ENCODE results near the gene DTX2.
"Not testable (repeated sequence)": the region's sequence is repeated elsewhere in the genome, so short reads cannot be mapped to it uniquely, and the experiment has no call there.

Gene DTX2

GRCh38 chr7:76461464-76462101, at the start of gene DTX2:
DTX2 (plus strand) TSS chr7:76461709; CDS start chr7:76480510, 18,801 bp downstream.
- POLR2A ChIA-PET (ENCODE audit: low non-redundant PET); CTCF ChIA-PET; H3K27ac ChIP-seq: not testable (repeated sequence)

GRCh38 chr7:76412249-76412648, 49.3 kb upstream of the DTX2 start:
- POLR2A ChIA-PET (ENCODE audit: low non-redundant PET): no interaction called here

More at GRCh38 chr7:76461464-76462101, at the start of gene DTX2:
- not testable (repeated sequence) for DNase-seq (ENCODE audit: low spot score)

GRCh38 chr7:76417654-76418310, 43.7 kb upstream of the DTX2 start:
- DNase-seq (ENCODE audit: low spot score); CTCF ChIA-PET: not testable (repeated sequence)
- POLR2A ChIA-PET (ENCODE audit: low non-redundant PET): interaction anchor here (0.6 kb wide), 1 partner anchor 98 kb away, joined by 3 read pairs; no protein-coding TSS in a partner anchor
- peak overlapping the region; percentile 52 for H3K27ac ChIP-seq

More at GRCh38 chr7:76412249-76412648, 49.3 kb upstream of the DTX2 start:
- TF ChIP-seq CTCF (conservative IDR thresholded peaks at IDR 0.05; ENCODE audit: low read depth): no peak
- DNase-seq (ENCODE audit: low spot score): no peak
- no peak overlapping the region for H3K27ac ChIP-seq
- CTCF ChIA-PET: no interaction called here

GRCh38 chr7:76421097-76421496, 40.4 kb upstream of the DTX2 start:
- CTCF ChIA-PET; POLR2A ChIA-PET (ENCODE audit: low non-redundant PET): not testable (repeated sequence)
- peak; percentile 53 for DNase-seq (ENCODE audit: low spot score)
- peak overlapping the region; percentile 99 for H3K27ac ChIP-seq

- peak; percentile 51 for DNase-seq (ENCODE audit: low spot score)
- CTCF ChIA-PET: interaction anchor here (0.6 to 1.1 kb wide), 2 partner anchors 64 to 128 kb away, joined by 3 read pairs; no protein-coding TSS in a partner anchor
- TF ChIP-seq CTCF (conservative IDR thresholded peaks at IDR 0.05; ENCODE audit: low read depth): no peak
- POLR2A ChIA-PET (ENCODE audit: low non-redundant PET): interaction anchor here (0.6 to 0.7 kb wide), 2 partner anchors 81 to 106 kb away, joined by 4 to 5 read pairs; no protein-coding TSS in a partner anchor
- peak overlapping the region; percentile 99 for H3K27ac ChIP-seq
Measured at GRCh38 chr7:76423666-76424412, 37.7 kb upstream of the DTX2 start.

- peak within 1 kb of the TSS; percentile 99 for H3K27ac ChIP-seq
- POLR2A ChIA-PET (ENCODE audit: low non-redundant PET): no interaction called here
- CTCF ChIA-PET: interaction anchor here (0.6 to 1.1 kb wide), 3 partner anchors 46 to 246 kb away, joined by 3 to 7 read pairs (median 3); no protein-coding TSS in a partner anchor
- no peak for TF ChIP-seq CTCF (conservative IDR thresholded peaks at IDR 0.05; ENCODE audit: low read depth)
- no peak for DNase-seq (ENCODE audit: low spot score)
Measured at GRCh38 chr7:76424413-76425111, 36.9 kb upstream of the DTX2 start, which contains the start of gene ZP3. ZP3 (plus strand) TSS chr7:76424950; CDS start chr7:76424965, 15 bp downstream.

GRCh38 chr7:76425156-76425555, 36.4 kb upstream of the DTX2 start:
- ChIA-PET CTCF (interaction anchor here (0.7 kb wide), 1 partner anchor 247 kb away, joined by 3 read pairs; no protein-coding TSS in a partner anchor), POLR2A (ENCODE audit: low non-redundant PET) (interaction anchor here (0.6 kb wide), 1 partner anchor 18 kb away, joined by 3 read pairs; no protein-coding TSS in a partner anchor)
- peak overlapping the region; percentile 99 for H3K27ac ChIP-seq
- no peak for DNase-seq (ENCODE audit: low spot score)
- no peak for TF ChIP-seq CTCF (conservative IDR thresholded peaks at IDR 0.05; ENCODE audit: low read depth)

- peak overlapping the region; percentile 99 for H3K27ac ChIP-seq
- DNase-seq (ENCODE audit: low spot score): not testable (repeated sequence)
- ChIA-PET CTCF (interaction anchor here (0.5 kb wide), 1 partner anchor 113 kb away, joined by 5 read pairs; no protein-coding TSS in a partner anchor), POLR2A (ENCODE audit: low non-redundant PET) (interaction anchor here (0.6 kb wide), 1 partner anchor 19 kb away, joined by 3 read pairs; no protein-coding TSS in a partner anchor)
Measured at GRCh38 chr7:76425558-76425957, 36.0 kb upstream of the DTX2 start.

Measured in RWPE1 (cell line).